Testis (tissue), 2 donors: ENCODE measurements around the gene SPA17.

ENCODE experiments used
- POLR2A ChIP-seq: fragments of 450-650 bp; IDR thresholded peaks from one replicate; pipeline ENCODE4 v1.6.1; 2017; ENCODE audit warnings: antibody characterized with exemption, mild to moderate bottlenecking, moderate library complexity
- TF ChIP-seq, protein P1 (sequence below), 3 experiments: fragments of 450-650 bp in 2 of 3; fragments of 200-600 bp in 1 of 3; sonication (generic) in 1 of 3; IDR thresholded peaks; one replicate each; pipeline ENCODE4 v1.5.1; 2016 to 2019; ENCODE audit warnings: antibody characterized with exemption in 3 of 3, mild to moderate bottlenecking in 2 of 3, moderate library complexity in 1 of 3

DNA sequence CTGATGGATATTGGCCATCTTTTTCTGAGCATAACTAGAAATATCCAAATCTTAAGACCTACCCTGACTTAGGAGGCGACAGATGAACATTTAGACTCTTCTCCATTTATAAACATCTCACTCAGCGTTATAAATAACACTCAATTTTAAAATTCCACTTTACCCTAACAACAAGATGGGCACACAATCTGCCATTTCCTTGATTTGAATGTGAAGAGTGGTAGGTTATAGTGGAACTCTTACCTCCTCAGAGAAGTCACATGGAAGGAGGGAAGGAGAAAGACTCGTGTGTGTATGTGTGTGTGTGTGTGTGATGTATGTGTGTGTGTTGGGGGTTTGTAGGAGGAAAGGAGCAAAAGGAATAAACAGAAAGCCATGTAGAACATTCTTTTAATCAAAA lies 15.2 kb upstream of the SPA17 start:
- TF ChIP-seq, protein P1, sequence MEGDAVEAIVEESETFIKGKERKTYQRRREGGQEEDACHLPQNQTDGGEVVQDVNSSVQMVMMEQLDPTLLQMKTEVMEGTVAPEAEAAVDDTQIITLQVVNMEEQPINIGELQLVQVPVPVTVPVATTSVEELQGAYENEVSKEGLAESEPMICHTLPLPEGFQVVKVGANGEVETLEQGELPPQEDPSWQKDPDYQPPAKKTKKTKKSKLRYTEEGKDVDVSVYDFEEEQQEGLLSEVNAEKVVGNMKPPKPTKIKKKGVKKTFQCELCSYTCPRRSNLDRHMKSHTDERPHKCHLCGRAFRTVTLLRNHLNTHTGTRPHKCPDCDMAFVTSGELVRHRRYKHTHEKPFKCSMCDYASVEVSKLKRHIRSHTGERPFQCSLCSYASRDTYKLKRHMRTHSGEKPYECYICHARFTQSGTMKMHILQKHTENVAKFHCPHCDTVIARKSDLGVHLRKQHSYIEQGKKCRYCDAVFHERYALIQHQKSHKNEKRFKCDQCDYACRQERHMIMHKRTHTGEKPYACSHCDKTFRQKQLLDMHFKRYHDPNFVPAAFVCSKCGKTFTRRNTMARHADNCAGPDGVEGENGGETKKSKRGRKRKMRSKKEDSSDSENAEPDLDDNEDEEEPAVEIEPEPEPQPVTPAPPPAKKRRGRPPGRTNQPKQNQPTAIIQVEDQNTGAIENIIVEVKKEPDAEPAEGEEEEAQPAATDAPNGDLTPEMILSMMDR (IDR thresholded peaks at IDR 0.05): no peak
- TF ChIP-seq POLR2A: no peak
